ENCODE data around the gene EEF2K.
"Not testable (repeated sequence)": the region's sequence is repeated elsewhere in the genome, so short reads cannot be mapped to it uniquely, and the experiment has no call there.

The EEF2K gene

GRCh38 chr16:22190081-22190775 lies 15.8 kb upstream of the EEF2K start:
- peak; percentile 89 for DNase-seq

- peak; percentile 89 for DNase-seq
Measured at GRCh38 chr16:22190776-22191531, 15.1 kb upstream of the EEF2K start.

GRCh38 chr16:22191532-22192260 lies 14.4 kb upstream of the EEF2K start:
- no peak for DNase-seq

GRCh38 chr16:22192261-22193062 lies 13.6 kb upstream of the EEF2K start:
- no peak for DNase-seq

- DNase-seq, result no peak
Measured at GRCh38 chr16:22193063-22193411, 13.0 kb upstream of the EEF2K start.

- DNase-seq, result no peak
Measured at GRCh38 chr16:22194707-22195444, 11.2 kb upstream of the EEF2K start.

- DNase-seq, result no peak
Measured at GRCh38 chr16:22195445-22195694, 10.7 kb upstream of the EEF2K start.

- peak; percentile 36 for DNase-seq
Measured at GRCh38 chr16:22195695-22196558, 10.2 kb upstream of the EEF2K start.

- DNase-seq, result not testable (repeated sequence)
Measured at GRCh38 chr16:22196559-22197168, 9.4 kb upstream of the EEF2K start.

- DNase-seq, result no peak
Measured at GRCh38 chr16:22198547-22199293, 7.4 kb upstream of the EEF2K start.

GRCh38 chr16:22202261-22202637 lies 3.8 kb upstream of the EEF2K start:
- no peak for DNase-seq

- DNase-seq, result no peak
Measured at GRCh38 chr16:22203091-22203490, 3.0 kb upstream of the EEF2K start.

GRCh38 chr16:22204091-22204655 lies 1.9 kb upstream of the EEF2K start:
- no peak for DNase-seq

GRCh38 chr16:22205577-22206012 lies 483 bp upstream of the EEF2K start:
- DNase-seq, result no peak

GRCh38 chr16:22206842-22207714 lies 1.0 kb downstream of the EEF2K start:
- DNase-seq, result peak; percentile 28

GRCh38 chr16:22207715-22208360 lies 1.8 kb downstream of the EEF2K start:
- DNase-seq, result no peak

- no peak for DNase-seq
Measured at GRCh38 chr16:22210285-22210684, 4.2 kb downstream of the EEF2K start.

GRCh38 chr16:22210854-22211253 lies 4.8 kb downstream of the EEF2K start:
- DNase-seq, result no peak
